Ammon's horn (tissue), 1 donor: ENCODE data around the gene PROCA1.
"Not testable (repeated sequence)": the region's sequence is repeated elsewhere in the genome, so short reads cannot be mapped to it uniquely, and the experiment has no call there.

Source experiments
- DNase-seq: peaks from one replicate; pipeline ENCODE4 v3.0.0-alpha.2; 2016; ENCODE audit warnings: low spot score

The PROCA1 gene

DNA sequence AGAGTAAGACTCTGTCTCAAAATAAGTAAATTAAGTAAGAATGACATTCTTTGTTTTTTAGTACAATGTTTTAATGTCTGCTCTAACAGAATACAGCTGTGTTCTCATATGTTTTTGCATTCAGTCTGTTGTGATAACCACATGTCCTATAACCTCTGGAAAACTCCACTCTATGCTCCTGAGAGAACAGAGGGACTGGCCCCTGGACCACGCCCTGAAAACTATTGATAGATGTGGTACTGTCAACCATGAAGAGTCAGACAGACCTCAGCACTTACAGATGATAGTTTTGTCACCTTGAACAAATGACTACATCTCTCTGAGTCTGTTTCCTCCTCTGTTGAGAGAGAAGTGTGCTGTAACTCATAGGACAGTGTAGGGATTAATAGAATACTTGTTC is 41.8 kb downstream of the PROCA1 start:
- DNase-seq, result no peak

DNA sequence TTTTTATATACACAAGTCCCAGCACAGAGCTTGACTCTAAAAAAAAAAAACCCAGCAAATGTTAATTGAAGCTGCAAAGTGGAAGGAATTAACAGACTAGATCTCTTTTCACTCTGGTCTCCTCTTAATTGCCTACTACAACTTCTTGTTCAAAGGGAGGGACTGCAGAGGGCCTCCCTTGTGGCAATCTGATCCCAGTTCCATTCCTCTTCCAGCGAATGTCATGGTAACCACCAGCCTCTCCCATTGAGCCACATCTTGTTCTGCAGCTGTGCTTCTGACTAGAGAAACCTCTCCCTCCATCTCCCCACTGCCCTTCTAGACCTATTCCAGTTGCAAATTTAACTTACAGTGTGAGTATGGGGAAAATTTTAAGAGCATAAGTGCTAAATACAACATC is 43.8 kb downstream of the PROCA1 start:
- DNase-seq, result peak; percentile 35

DNA sequence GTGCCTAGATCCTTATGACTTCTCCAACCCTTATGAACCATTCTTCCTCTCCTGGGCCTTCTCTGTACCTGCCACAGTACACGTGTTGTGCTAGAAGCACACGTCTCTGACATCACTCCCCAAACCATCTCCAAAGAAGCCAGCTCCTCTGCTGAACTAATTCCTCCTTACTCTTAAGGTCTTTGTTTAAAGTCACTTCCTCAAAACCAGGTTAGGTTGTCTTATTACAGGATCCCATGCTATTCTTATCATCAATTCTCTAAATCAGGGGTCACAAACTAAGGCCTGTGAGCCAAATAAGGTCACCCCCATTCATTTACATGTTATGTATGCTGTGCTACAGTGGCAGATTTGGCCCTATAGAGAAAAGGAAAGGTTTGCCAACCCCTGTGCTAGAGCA is 45.7 kb downstream of the PROCA1 start:
- DNase-seq, result no peak

DNA sequence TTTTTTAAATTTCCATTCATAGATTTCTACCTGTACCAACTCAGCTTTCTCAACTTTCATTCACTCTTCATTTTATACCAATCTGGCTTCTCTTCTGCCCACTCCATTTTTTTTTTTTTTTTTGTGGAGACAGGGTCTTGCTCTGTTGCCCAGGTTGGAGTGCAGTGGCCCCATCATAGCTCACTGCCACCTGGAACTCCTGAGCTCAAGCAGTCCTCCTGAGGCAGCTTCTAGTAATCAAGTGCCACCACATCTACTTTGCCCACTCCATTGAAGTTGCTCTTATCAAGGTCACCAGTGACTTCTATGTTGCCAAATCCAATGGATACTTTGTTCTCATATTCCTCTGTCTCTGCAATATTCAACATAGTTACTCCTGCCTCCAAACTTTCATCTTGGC is 48.0 kb downstream of the PROCA1 start:
- DNase-seq, result no peak

DNA sequence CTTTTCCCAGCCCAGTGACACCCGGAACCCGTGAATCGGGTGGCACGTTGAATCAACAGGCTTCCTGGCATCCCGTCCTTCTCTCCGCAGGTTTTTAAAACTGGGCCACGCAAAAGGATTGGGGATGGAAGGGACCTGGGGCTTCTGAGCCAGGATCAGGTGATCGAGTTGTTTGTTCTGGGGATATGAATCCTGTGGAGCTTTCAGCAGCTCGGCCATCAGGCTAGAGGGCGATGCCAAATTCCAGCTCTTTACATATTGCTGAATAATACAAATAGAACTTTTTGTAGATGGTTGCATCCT is 49.2 kb downstream of the PROCA1 start:
- no peak for DNase-seq

DNA sequence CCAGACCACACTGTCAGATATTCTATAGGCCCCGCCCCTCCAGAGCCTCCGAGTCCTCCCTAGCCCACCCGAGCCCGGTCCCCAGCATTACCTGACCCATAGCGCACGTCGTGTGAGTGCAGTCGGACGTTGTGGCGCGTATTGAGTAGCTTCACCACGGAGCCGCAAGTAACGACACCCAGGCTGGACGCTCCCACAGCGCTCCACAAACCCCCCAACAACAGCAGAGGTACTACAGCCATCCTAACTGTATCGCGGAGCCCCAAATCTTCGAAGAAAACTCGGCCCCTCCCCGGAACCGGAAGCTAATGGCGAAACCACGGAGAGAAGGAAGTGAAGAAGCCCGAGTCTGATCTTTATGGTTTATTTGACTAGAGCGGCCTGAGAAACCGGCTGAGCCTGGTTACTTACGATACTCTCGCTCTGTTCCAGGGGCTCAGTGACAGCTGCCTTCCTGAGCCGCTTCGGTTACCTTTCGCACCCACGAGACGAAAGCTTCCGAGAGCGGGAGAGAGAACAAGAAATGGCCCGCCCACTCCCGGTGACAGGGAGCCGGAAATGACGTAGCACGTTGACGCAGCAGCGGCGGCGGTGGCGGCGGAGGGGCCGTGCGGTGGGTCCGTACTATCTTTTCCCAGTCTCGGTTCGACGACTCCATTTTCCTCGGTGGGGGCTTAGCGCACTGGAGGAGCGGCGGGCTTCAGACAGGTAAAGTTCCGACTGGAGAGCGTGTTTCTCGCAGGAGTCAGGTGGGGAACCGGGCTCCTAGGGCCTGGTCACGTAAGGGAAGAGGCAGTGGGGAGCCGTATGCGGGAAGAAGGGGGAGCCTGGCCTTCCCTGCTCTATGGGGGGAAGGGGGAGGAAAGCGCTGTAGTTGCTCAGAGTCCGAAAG is 49.8 kb downstream of the PROCA1 start, which contains the start of the genes SDF2 and SUPT6H:
Gene SDF2 (minus strand): TSS at position 272 of the 892 bp plus-strand sequence. CDS start 30 bp downstream, at position 242.
Gene SUPT6H (plus strand): TSS at position 571 of the 892 bp plus-strand sequence. CDS start 11,197 bp downstream, outside the sequence.
- DNase-seq, result peak; percentile 95

DNA sequence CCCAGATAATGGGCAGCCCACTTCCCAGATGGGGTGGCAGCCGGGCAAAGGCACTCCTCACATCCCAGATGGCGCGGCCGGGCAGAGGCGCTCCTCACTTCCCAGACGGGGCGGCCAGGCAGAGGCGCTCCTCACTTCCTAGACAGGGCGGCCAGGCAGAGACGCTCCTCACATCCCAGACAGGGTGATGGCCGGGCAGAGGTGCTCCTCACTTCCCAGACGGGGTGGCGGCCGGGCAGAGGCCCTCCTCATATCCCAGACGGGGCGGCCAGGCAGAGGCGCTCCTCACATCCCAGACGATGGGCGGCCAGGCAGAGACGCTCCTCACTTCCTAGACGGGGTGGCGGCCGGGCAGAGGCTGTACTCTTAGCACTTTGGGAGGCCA is 52.2 kb downstream of the PROCA1 start:
- not testable (repeated sequence) for DNase-seq

DNA sequence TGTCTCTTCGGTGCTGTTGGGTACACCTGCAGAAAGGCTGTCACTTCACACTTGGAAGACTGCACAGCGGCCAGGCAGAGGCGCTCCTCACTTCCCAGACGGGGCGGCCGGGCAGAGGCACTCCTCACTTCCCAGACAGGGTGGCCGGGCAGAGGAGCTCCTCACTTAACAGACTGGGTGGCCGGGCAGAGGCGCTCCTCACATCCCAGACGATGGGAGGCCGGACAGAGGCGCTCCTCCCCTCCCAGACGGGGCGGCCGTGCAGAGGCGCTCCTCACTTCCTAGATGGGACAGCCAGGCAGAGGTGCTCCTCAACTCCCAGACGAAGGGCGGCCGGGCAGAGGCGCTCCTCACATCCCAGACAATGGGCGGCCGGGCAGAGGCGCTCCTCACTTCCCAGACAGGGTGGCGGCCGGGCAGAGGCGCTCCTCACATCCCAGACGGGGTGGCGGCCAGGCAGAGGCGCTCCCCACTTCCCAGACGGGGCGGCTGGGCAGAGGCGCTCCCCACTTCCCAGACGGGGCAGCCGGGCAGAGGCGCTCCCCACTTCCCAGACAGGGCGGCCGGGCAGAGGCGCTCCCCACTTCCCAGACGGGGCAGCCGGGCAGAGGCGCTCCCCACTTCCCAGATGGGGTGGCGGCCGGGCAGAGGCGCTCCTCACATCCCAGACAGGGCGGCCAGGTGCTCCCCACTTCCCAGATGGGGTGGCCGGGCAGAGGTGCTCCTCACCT is 52.8 kb downstream of the PROCA1 start:
- DNase-seq, result not testable (repeated sequence)

DNA sequence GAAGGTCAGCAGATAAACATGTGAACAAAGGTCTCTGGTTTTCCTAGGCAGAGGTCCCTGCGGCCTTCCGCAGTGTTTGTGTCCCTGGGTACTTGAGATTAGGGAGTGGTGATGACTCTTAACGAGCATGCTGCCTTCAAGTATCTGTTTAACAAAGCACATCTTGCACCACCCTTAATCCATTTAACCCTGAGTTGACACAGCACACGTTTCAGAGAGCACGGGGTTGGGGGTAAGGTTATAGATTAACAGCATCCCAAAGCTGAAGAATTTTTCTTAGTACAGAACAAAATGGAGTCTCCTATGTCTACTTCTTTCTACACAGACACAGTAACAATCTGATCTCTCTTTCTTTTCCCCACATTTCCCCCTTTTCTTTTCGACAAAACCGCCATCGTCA is 53.3 kb downstream of the PROCA1 start:
- DNase-seq, result not testable (repeated sequence)

DNA sequence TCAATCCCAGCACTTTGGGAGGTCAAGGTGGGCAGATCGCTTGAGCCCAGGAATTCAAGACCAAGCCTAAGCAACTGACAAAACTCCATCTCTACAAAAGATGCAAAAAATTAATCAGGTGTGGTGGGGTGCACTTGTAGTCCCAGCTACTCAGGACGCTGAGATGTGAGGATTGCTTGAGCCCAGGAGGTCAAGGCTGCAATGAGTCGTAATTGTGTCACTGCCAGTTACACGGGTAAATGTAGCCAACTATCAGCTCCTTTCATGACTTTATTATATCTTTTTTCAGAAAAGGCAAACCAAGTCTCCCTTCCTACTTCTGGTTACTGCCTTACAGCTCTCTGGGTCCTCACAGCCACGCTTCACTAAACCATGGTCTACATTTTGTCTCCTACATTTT is 53.9 kb downstream of the PROCA1 start:
- DNase-seq, result no peak

DNA sequence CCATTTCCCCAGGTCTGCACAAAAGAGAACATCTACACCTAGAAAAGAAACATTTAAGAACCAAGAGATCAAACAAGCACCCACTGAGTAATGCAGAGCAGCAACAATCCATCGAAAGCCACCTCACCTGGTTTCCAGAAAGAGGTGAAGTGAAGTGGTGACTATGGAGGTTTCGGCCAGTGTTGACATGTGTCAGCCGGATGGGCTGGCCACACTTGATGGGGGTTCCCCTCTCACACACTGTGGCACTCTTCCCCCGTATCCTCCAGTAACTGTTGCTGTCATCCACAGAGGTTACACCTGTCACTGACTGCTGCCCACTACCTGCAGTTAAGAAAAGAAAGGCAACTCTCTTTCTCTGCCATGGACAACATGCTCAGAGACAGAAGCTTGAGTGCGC is 56.5 kb downstream of the PROCA1 start:
- DNase-seq, result no peak
